OCI-LY1 (cell line): ENCODE measurements around the gene SPATA31C1.

Source experiments
- H2AFZ ChIP-seq: fragments of 200-600 bp; sonication (generic), shearing (Covaris generic); 2 replicates; pipeline ENCODE4 v1.6.0; 2014; ENCODE audit warnings: antibody characterized with exemption, mild to moderate bottlenecking, low read length
- H3F3A ChIP-seq: fragments of 200-600 bp; sonication (generic), shearing (Covaris generic); 2 replicates; pipeline ENCODE4 v1.6.0; 2014; ENCODE audit warnings: mild to moderate bottlenecking, antibody characterized with exemption, low read length, moderate library complexity; ENCODE audit not compliant: insufficient read depth
- H3K27ac ChIP-seq: fragments of 200-600 bp; sonication (generic); 2 replicates; pipeline ENCODE4 v1.5.1; 2014; ENCODE audit warnings: low read length, mixed run types, mild to moderate bottlenecking, low read depth; ENCODE audit not compliant: poor library complexity, severe bottlenecking
- H3K27me3 ChIP-seq: fragments of 200-600 bp; sonication (generic); 2 replicates; pipeline ENCODE4 v1.6.0; 2014; ENCODE audit warnings: antibody characterized with exemption, mild to moderate bottlenecking, low read length, moderate library complexity; ENCODE audit not compliant: insufficient read depth
- H3K36me3 ChIP-seq: fragments of 200-600 bp; sonication (generic); 2 replicates; pipeline ENCODE4 v1.6.1; 2014; ENCODE audit warnings: mild to moderate bottlenecking, antibody characterized with exemption, low read length, moderate library complexity, mixed read lengths; ENCODE audit not compliant: insufficient read depth
- H3K4me1 ChIP-seq: fragments of 200-600 bp; sonication (generic); 2 replicates; pipeline ENCODE4 v1.5.1; 2014; ENCODE audit warnings: mild to moderate bottlenecking, low read length, moderate library complexity; ENCODE audit not compliant: insufficient read depth, severe bottlenecking
- H3K4me2 ChIP-seq: fragments of 200-600 bp; sonication (generic), shearing (Covaris generic); 2 replicates; pipeline ENCODE4 v1.6.1; 2014; ENCODE audit warnings: low read length
- H3K4me3 ChIP-seq: fragments of 200-600 bp; sonication (generic); 2 replicates; pipeline ENCODE4 v1.5.1; 2014; ENCODE audit warnings: low read length, low read depth, mild to moderate bottlenecking, mixed read lengths; ENCODE audit not compliant: poor library complexity, severe bottlenecking
- H3K79me2 ChIP-seq: fragments of 200-600 bp; shearing (Covaris generic); 2 replicates; pipeline ENCODE4 v1.6.1; 2016; ENCODE audit warnings: mixed run types, low read length, mixed read lengths; ENCODE audit not compliant: insufficient read depth
- H3K9ac ChIP-seq: fragments of 200-600 bp; sonication (generic), shearing (Covaris generic); 2 replicates; pipeline ENCODE4 v1.6.1; 2014; ENCODE audit warnings: mild to moderate bottlenecking, low read length, mixed read lengths
- H3K9me2 ChIP-seq: fragments of 200-600 bp; sonication (generic), shearing (Covaris generic); 2 replicates; pipeline ENCODE4 v1.6.1; 2014; ENCODE audit warnings: low read depth, mild to moderate bottlenecking, low read length, mixed read lengths
- H3K9me3 ChIP-seq: fragments of 200-600 bp; shearing (Covaris generic); 2 replicates; pipeline ENCODE4 v1.6.1; 2014; ENCODE audit warnings: low read length, mixed read lengths
- H4K20me1 ChIP-seq: fragments of 200-600 bp; sonication (generic), shearing (Covaris generic); 2 replicates; pipeline ENCODE4 v1.6.0; 2016; ENCODE audit warnings: mild to moderate bottlenecking, low read length; ENCODE audit not compliant: insufficient read depth
- CTCF ChIP-seq: fragments of 200-600 bp; sonication (generic), shearing (Covaris generic); IDR thresholded peaks from 2 replicates; pipeline ENCODE4 v1.5.1; 2017; ENCODE audit warnings: mild to moderate bottlenecking, antibody characterized with exemption, low read length, moderate library complexity, mixed read lengths
- EZH2 ChIP-seq: fragments of 200-600 bp; sonication (generic), shearing (Covaris generic); IDR thresholded peaks from 2 replicates; pipeline ENCODE4 v1.8.0; 2017; ENCODE audit warnings: borderline replicate concordance, mixed run types, mild to moderate bottlenecking, antibody characterized with exemption, low read length, moderate library complexity, mixed read lengths

SPATA31C1 gene

DNA sequence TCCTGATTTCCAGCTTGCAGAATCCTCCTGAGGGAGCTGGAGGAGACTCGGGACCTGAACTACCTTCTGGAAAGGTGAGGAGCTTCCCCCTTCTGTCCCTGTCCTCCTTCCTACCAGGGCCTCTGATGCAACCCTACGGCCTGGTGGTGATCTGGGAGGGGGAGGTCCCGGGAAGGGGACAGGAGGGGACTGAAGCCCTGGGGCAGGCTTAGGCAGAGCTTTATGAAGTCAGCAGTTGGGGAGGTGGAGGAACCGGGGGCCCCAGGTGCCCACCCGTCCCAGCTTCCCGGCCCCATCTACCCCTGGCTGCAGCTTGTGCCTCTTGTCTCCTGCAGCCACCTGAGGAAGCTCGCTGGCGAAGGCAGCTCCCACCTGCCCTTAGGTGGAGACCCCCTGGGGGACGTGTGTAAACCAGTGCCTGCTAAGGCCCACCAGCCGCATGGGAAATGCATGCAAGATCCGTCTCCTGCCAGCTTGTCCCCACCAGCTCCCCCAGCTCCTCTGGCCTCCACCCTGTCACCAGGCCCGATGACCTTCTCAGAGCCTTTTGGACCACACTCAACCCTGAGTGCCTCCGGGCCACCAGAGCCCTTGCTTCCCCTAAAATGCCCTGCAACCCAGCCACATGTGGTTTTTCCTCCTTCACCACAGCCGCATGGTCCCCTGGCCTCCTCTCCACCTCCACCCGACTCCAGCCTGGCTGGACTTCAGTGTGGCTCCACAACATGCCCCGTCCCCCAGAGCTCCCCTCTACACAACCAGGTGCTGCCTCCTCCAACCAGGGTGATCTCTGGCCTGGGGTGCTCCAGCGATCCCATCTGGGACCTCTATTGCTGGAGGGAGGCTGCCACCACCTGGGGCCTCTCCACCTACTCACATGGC is 32.9 kb upstream of the SPATA31C1 start:
- Histone ChIP-seq H3K4me1 (no peaks in the 10 kb centered on the region), H3K4me2 (no peak overlapping the region), H3K36me3 (no peaks in the 10 kb centered on the region), H3F3A (no peaks in the 10 kb centered on the region), H3K79me2 (no peaks in the 10 kb centered on the region), H3K4me3 (no peak overlapping the region), H3K27me3 (no peaks in the 10 kb centered on the region), H3K27ac (no peak overlapping the region), H3K9ac (no peak overlapping the region), H3K9me3 (no peaks in the 10 kb centered on the region), H4K20me1 (no peaks in the 10 kb centered on the region), H3K9me2 (no peaks in the 10 kb centered on the region), H2AFZ (no peak overlapping the region)
- TF ChIP-seq EZH2: no peak
- no peak for TF ChIP-seq CTCF

GRCh38 chr9:87885484-87886189 is 32.1 kb upstream of the SPATA31C1 start:
- Histone ChIP-seq H3K4me2 (no peak overlapping the region), H4K20me1 (no peaks in the 10 kb centered on the region), H3K9me2 (no peaks in the 10 kb centered on the region), H2AFZ (no peak overlapping the region), H3K9me3 (no peaks in the 10 kb centered on the region), H3K36me3 (no peaks in the 10 kb centered on the region), H3K27ac (no peak overlapping the region), H3F3A (no peaks in the 10 kb centered on the region), H3K4me1 (no peaks in the 10 kb centered on the region), H3K9ac (no peak overlapping the region), H3K4me3 (no peak overlapping the region), H3K79me2 (no peaks in the 10 kb centered on the region), H3K27me3 (no peaks in the 10 kb centered on the region)
- TF ChIP-seq EZH2 (no peak), CTCF (no peak)

GRCh38 chr9:87886210-87886932 is 31.4 kb upstream of the SPATA31C1 start:
- Histone ChIP-seq H3K9ac (no peak overlapping the region), H2AFZ (no peak overlapping the region), H3K4me2 (no peak overlapping the region), H3K27ac (no peak overlapping the region), H3K36me3 (no peaks in the 10 kb centered on the region), H3F3A (no peaks in the 10 kb centered on the region), H3K9me2 (no peaks in the 10 kb centered on the region), H3K27me3 (no peaks in the 10 kb centered on the region), H3K4me3 (no peak overlapping the region), H3K79me2 (no peaks in the 10 kb centered on the region), H3K9me3 (no peaks in the 10 kb centered on the region), H3K4me1 (no peaks in the 10 kb centered on the region), H4K20me1 (no peaks in the 10 kb centered on the region)
- TF ChIP-seq EZH2 (no peak), CTCF (no peak)
